ENCODE measurements around the gene ICAM5.
"Not testable (repeated sequence)": the region's sequence is repeated elsewhere in the genome, so short reads cannot be mapped to it uniquely, and the experiment has no call there.

Gene ICAM5

DNA sequence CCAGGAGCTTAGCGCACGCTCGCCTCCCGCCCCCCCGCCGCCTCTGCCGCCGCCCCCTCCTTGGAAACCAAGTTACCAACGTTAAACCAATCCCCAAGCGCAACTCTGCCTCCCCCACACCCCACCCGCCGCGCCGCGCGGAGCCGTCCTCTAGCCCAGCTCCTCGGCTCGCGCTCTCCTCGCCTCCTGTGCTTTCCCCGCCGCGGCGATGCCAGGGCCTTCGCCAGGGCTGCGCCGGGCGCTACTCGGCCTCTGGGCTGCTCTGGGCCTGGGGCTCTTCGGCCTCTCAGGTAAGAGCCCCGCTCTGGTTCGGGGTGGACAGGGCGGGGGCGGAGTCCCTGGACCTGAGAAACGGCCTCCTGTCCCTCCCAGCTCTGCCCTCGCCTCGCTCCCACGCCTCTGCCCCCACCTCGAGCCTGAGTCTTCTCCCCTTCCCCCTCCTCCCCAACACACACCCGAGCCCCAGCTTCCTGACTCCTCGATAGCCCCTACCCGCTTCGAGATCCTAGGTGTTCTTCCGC is at the start of gene ICAM5:
TSS of gene ICAM5 (plus strand) at position 117 of the 521 bp plus-strand sequence. CDS start at position 209, 92 bp downstream.
- peak in 1 of 2 donors; percentile 25 for DNase-seq (ENCODE audit: low read depth in 2 of 2)

DNA sequence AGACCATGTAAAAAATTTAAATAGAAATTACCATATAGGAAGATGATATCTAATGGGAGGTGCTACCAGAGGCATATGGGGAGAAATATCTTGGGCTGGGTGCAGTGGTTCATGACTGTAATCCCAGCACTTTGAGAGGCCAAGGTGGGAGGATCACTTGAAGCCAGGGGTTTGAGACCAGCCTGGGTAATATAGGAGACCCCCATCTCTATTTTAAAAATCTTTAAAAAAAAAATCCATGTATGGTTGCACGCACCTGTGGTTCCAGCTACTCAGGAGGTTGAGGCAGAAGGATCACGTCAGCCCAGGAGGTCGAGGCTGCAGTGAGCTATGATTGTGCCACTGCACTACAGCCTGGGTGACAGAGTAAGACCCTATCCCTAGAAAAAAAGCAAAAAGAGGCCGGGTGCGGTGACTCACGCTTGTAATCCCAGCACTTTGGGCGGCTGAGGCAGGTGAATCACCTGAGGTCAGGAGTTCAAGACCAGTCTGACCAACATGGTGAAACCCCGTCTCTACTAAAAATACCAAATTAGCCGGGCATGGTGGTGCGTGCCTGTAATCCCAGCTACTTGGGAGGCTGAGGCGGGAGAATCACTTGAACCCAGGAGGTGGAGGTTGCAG is 47.8 kb upstream of the ICAM5 start:
- not testable (repeated sequence) for DNase-seq (ENCODE audit: low read depth in 2 of 2)

GRCh38 chr19:10243606-10244005 is 46.1 kb upstream of the ICAM5 start:
- DNase-seq (ENCODE audit: low read depth in 2 of 2): no peak

DNA sequence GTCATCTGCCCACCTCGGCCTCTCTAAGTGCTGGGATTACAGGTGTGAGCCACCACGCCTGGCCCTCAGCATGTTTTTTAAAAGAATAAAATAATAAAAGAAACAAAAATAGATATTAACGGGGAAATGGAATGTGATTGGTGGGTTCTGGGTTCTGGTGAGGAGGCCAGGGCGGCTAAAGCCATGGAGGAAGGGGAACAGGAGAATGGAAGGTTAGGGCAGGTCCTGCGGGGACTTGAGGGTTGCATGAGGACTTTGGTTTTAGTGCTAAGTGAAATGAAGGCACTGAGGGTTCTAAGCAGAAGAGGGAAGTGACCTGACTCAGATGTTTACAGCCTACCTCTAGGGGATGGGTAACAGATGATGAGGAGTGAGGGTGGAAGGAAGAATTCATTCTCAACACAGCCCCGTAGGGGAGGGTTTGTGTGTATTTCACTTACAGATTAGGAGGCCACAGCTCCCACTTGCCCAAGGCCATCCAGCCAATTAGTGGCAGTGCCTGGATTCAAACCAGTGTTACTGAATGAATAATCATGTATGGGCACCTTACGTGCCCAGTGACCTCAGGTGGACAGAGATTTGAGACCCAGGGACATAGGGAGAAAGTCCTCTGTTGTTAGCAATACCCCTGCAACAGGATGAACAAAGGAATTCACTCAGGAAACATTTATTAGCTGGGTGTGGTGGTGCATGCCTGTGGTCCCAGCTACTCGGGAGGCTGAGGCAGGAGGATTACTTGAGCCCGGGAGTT is 44.4 kb upstream of the ICAM5 start:
- no peak for DNase-seq (ENCODE audit: low read depth in 2 of 2)

DNA sequence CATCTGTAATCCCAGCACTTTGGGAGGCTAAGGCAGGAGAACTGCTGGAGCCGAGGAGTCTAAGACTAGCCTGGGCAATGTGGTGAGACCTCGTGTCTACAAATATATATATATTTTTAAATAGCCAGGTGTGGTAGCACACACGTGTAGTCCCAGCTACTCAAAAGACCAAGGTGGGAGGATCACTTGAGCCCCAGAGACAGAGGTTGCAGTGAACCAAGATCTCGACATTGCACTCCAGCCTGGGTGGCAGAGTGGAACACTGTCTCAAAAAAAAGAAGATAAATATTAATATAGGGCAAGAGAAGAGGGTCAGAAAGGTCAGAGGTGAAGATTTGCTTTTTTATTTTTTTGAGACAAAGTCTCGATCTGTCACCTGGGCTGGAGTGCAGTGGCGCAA is 43.2 kb upstream of the ICAM5 start:
- DNase-seq (ENCODE audit: low read depth in 2 of 2): no peak

DNA sequence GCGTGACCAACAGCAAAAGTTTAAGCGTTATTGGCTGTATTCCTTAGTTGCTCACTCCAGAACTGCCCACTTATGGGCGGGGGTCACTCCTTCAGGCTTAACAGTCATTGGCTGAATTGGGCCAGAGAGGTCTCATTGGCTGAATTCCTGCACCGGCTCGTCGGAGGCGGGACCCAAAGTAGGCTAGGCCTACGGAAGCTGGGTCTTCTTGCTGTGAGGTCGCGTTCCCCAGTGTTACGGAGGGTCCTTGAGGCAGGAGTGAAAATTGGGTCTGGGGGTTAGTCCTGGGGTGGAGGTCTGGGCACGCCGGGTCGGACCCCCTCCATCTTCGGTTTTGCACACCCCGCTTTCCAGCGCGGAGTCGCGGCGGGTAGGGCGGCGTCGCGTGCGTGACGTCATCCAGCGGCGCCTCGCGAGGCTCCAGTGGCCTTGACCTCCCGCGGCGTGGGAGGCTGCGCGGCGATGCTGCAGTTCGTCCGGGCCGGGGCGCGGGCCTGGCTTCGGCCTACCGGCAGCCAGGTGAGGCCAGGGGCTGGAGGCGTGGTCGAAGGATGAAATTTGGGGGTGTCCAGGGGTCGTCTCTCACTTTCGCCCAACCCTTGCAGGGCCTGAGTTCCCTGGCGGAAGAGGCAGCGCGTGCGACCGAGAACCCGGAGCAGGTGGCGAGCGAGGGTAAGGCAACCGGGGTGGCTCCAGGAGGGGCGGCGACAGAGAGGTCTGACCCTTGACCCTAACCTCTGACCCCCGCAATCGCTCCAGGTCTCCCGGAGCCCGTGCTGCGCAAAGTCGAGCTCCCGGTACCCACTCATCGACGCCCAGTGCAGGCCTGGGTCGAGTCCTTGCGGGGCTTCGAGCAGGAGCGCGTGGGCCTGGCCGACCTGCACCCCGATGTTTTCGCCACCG is 37.7 kb upstream of the ICAM5 start, which contains the start of gene MRPL4:
TSS of gene MRPL4 (plus strand) at position 423 of the 903 bp plus-strand sequence. CDS start at position 463, 40 bp downstream.
- DNase-seq (ENCODE audit: low read depth in 2 of 2): peak; percentile 88 to 94

DNA sequence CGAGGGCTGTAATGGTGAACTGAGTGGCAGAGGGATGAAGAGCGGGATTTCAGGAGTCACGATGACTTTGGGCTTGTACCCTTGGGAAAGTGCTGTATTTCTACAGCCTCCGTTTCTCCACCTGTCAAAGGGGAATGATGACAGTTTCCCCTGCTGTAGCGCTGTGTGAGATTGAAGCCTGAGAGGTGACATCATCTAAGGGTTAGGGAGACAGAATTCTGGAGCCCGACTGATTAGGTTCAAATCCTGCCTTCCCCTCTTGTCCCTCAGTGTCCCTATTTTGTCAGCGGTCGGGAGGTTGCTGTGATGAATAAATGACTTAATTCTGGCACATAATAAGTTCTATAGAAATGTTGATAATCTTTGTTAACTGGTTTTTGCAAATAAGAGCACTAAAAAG is 37.0 kb upstream of the ICAM5 start:
- no peak for DNase-seq (ENCODE audit: low read depth in 2 of 2)

GRCh38 chr19:10254244-10254643 is 35.5 kb upstream of the ICAM5 start:
- DNase-seq (ENCODE audit: low read depth in 2 of 2): no peak

- DNase-seq (ENCODE audit: low read depth in 2 of 2): no peak
These were observed 34.4 kb upstream of the ICAM5 start for GRCh38 chr19:10255358-10255757.

- DNase-seq (ENCODE audit: low read depth in 2 of 2): no peak
These were observed 33.2 kb upstream of the ICAM5 start for GRCh38 chr19:10256551-10256950.

DNA sequence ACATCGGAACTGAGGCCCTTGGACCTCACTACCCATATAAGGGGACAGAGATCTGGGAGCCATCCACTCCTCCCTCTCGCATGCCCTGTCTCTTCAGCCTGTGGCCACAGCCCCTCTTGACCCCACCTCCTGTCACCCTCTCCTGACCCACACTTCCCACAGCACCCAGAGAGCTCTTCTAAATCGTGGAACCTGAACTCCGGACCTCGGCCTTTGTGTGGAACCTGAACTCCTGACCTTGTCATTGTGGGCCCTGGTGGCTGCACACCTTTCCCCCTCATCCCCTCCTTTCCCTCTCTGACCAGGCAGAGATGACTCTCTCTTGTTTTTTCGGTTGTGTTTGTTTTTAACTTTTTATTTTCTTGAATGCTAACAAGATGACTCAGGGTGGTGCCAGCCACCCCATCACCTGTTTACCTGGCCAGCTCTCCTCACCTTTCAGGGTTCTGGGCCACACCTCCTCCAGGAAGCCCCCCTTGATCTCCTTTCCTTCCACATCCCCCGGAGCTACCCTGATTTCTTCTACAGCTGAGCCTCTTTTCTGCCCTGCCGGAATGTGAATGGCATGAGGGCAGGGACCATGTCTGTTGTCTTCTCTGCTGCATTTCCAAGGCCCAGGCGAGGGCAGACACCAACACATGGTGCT is 32.7 kb upstream of the ICAM5 start:
- DNase-seq (ENCODE audit: low read depth in 2 of 2): no peak

DNA sequence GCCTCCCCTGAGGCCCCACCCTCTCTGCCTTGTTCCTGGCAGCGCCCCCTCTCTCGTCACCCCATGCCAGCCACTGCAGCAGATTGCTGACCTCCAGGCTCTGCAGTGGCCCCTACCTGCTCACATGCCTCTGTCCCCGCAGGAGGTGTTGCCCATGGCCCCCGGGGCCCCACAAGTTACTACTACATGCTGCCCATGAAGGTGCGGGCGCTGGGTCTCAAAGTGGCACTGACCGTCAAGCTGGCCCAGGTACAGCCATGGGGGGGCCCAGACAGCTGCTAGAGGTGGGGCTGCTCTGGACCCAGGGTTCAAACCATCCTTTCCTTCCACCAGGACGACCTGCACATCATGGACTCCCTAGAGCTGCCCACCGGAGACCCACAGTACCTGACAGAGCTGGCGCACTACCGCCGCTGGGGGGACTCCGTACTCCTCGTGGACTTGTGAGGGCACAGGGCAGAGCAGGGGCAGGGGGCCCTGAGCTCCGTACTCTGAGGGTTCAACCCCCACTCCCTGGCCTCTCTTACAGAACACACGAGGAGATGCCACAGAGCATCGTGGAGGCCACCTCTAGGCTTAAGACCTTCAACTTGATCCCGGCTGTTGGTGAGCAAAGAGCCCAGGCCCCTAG is 31.6 kb upstream of the ICAM5 start:
- DNase-seq (ENCODE audit: low read depth in 2 of 2): no peak

- peak; percentile 94 to 96 for DNase-seq (ENCODE audit: low read depth in 2 of 2)
These were observed 30.4 kb upstream of the ICAM5 start for GRCh38 chr19:10259162-10259905.

DNA sequence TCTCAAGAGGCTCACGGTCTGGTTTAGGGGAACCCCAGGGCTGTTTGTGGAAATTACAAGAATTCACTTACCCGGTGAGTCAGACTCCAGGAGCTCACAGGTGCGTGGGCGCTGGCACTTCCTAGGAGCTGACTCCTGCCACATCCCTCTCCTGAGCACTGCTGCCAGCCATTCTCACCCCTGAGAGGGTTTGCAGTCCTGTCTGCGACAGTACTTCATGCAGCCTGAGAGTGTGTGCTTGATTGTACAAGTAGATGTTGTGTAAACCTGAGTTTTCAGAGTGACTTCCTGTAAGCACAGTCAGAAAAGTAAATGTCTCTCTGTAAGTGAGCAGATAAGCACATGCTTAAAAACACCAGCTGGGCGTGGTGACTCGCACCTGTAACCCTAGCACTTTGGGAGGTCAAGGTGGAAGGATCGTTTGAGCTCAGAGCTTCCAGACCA is 29.6 kb upstream of the ICAM5 start:
- DNase-seq (ENCODE audit: low read depth in 2 of 2): peak; percentile 55 to 66

DNA sequence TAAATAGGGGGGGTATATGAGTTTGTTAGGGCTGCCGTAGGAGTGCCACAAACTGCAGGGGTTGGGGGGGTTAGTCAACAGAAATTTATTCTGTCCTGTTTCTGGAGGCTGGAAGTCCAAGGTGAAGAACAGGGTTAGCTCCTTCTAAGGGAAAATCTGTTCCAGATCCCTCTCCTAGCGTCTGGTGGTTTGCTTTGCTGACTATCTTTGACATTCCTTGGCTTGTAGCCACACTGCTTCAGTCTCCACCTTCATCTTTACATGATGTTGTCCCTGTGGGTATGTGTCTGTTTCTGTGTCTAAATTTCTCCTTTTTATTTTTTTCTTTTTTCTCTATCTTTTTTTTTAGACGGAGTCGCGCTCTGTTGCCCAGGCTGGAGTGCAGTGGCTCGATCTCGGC is 27.0 kb upstream of the ICAM5 start:
- DNase-seq (ENCODE audit: low read depth in 2 of 2): no peak

DNA sequence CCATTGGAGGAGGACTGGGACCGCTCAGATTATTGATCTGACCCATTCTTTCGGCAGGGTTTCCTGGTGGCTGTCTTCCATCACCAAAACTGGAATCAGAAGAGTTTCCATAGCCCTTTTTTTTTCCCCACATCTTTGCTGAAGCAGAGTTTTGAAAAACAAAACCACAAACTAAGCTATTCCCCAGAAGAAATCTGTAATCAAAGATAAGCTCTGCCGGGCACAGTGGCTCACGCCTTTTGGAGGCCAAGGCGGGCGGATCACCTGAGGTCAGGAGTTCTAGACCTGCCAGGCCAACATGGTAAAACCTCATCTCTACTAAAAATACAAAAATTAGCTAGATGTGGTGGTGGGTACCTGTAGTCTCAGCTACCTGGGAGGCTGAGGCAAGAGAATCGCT is 23.0 kb upstream of the ICAM5 start:
- no peak for DNase-seq (ENCODE audit: low read depth in 2 of 2)

- DNase-seq (ENCODE audit: low read depth in 2 of 2): no peak
These were observed 21.7 kb upstream of the ICAM5 start for GRCh38 chr19:10268071-10268470.

DNA sequence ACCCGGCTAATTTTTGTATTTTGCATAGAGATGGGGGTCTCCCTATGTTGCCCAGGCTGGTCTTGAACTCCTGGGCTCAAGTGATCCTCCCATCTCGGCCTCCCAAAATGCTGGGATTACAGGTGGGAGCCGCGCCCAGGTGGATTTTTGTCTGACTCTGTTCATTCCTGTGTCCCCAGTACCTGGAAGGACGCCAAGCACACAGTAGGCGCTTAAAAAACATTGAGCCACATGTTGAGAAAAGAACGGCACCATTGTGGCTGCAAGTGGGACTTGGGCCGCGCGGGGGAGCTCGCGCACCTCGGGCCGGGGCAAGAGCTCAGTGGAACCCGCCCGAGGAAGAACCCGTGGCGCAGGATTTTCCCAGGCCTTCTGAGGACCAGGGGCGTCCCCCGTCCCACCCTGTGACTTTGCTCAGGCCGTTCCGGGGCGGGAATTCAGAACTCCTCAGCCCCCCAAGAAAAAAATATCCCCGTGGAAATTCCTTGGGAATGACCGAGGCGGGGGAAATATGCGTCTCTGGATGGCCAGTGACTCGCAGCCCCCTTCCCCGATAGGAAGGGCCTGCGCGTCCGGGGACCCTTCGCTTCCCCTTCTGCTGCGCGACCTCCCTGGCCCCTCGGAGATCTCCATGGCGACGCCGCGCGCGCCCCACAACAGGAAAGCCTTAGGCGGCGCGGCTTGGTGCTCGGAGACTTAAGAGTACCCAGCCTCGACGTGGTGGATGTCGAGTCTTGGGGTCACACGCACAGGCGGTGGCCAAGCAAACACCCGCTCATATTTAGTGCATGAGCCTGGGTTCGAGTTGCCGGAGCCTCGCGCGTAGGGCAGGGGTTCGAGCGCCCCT is 20.2 kb upstream of the ICAM5 start:
- DNase-seq (ENCODE audit: low read depth in 2 of 2): peak; percentile 84 to 89

DNA sequence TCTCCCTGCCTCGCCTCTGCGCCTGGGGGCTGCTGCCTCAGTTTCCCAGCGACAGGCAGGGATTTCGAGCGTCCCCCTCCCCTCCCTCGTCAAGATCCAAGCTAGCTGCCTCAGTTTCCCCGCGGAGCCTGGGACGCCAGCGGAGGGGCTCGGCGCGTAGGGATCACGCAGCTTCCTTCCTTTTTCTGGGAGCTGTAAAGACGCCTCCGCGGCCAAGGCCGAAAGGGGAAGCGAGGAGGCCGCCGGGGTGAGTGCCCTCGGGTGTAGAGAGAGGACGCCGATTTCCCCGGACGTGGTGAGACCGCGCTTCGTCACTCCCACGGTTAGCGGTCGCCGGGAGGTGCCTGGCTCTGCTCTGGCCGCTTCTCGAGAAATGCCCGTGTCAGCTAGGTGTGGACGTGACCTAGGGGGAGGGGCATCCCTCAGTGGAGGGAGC is 19.6 kb upstream of the ICAM5 start:
- DNase-seq (ENCODE audit: low read depth in 2 of 2): peak; percentile 61 to 75
